GM12875 (cell line): ENCODE measurements around the gene PNPLA6.

ENCODE experiments used
- H3K4me3 ChIP-seq: one replicate; pipeline ENCODE4 v1.5.1; 2011; ENCODE audit warnings: low read depth, low read length, control low read depth
- TF ChIP-seq, protein P1 (sequence below): IDR thresholded peaks from 2 replicates; pipeline ENCODE4 v1.5.1; 2011; ENCODE audit warnings: low read depth, mild to moderate bottlenecking, control low read depth, inconsistent platforms, low read length, moderate library complexity, borderline replicate concordance; ENCODE audit not compliant: insufficient read depth

Gene PNPLA6

DNA sequence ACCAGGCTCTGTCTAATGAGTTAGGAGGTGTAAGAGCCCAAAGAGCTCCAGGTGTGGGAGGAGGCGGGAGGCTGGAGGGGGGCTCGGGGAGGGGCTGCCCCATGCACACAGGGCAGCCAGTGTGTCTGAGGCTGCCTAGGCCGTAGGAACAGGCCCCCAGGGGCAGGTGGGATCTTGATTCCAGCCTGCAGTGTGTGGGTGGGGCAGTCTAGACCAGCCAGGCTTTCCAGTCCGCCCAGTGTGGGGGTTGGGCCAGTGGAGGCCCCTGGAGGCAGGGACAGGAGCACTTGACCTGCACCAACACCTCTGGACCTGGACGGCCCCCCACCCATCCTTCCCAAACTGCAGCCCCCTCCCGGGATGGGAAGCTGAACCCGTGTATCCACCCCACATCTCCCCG is 54.7 kb downstream of the PNPLA6 start:
- H3K4me3 ChIP-seq: no peak overlapping the region
- TF ChIP-seq, protein P1, sequence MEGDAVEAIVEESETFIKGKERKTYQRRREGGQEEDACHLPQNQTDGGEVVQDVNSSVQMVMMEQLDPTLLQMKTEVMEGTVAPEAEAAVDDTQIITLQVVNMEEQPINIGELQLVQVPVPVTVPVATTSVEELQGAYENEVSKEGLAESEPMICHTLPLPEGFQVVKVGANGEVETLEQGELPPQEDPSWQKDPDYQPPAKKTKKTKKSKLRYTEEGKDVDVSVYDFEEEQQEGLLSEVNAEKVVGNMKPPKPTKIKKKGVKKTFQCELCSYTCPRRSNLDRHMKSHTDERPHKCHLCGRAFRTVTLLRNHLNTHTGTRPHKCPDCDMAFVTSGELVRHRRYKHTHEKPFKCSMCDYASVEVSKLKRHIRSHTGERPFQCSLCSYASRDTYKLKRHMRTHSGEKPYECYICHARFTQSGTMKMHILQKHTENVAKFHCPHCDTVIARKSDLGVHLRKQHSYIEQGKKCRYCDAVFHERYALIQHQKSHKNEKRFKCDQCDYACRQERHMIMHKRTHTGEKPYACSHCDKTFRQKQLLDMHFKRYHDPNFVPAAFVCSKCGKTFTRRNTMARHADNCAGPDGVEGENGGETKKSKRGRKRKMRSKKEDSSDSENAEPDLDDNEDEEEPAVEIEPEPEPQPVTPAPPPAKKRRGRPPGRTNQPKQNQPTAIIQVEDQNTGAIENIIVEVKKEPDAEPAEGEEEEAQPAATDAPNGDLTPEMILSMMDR: no peak

GRCh38 chr19:7595466-7596133 is 60.1 kb downstream of the PNPLA6 start, which contains the start of gene CAMSAP3:
Gene CAMSAP3 (plus strand): TSS chr19:7595863. CDS start chr19:7596003, 140 bp downstream.
- peak within 1 kb of the TSS; percentile 41 for H3K4me3 ChIP-seq
- TF ChIP-seq, protein P1: no peak

- peak overlapping the region; percentile 41 for H3K4me3 ChIP-seq
- TF ChIP-seq, protein P1: no peak
Observed at GRCh38 chr19:7596211-7596937, 60.9 kb downstream of the PNPLA6 start.

DNA sequence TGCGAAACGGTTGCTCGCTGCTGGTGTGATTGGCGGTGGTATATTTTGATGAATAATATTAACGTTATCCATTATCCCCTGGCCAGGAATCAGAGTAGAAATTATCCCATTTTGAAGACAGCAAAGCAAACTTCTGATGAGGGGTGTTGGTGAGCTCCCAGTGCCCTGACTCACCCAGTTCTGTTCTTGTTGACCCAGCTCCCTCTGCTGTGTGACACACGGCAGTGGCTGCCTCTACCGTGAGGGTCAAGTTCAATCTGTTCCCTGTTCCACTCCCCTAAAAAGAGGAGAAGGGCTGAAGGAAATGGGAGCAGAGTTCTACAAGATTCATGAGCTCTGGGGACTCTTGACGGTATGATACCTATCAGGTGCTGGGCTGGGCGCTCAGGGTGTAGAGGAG is 62.2 kb downstream of the PNPLA6 start:
- no peak overlapping the region for H3K4me3 ChIP-seq
- TF ChIP-seq, protein P1: no peak

DNA sequence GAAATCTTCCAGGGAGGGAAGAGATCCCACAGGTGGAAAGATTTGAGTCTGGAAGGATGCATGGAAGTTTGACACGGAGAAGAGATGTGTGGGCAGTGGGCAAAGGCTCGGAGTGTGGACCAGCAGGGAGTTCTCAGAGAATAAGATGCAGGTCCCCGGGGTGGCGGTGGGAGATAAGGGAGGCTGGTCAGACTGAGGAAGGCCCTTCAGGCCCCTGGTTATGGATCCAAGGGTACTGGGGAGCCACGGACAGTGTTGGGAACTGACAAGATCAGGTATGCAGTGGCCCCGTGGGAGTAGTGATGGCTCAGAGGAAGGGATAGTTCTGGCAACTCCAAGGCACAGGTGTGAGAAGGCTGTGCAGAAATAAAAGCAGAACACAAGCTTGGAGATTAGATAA is 62.7 kb downstream of the PNPLA6 start:
- H3K4me3 ChIP-seq: no peak overlapping the region
- TF ChIP-seq, protein P1: no peak

GRCh38 chr19:7600721-7601120 is 65.2 kb downstream of the PNPLA6 start:
- TF ChIP-seq, protein P1: no peak
- H3K4me3 ChIP-seq: no peak overlapping the region
